IPS-18c (cell line): ENCODE measurements around the gene APH1A.
A peak's percentile ranks its signal among the peaks of the same experiment; 100 is the strongest.
"Not testable (repeated sequence)": the region's sequence is repeated elsewhere in the genome, so short reads cannot be mapped to it uniquely, and the experiment has no call there.

Experiments used
- H3K4me3 ChIP-seq: 2 replicates; pipeline ENCODE4 v1.7.0; 2013; ENCODE audit warnings: low read depth, mild to moderate bottlenecking, low read length, moderate library complexity; ENCODE audit not compliant: insufficient read depth
- H3K9me3 ChIP-seq: one replicate; pipeline ENCODE4 v1.6.1; 2013; ENCODE audit warnings: mild to moderate bottlenecking, low read length, moderate library complexity; ENCODE audit not compliant: control insufficient read depth, insufficient read depth

Gene APH1A

GRCh38 chr1:150243003-150243402 lies 25.8 kb downstream of the APH1A start:
- no peak overlapping the region for H3K4me3 ChIP-seq
- no peaks in the 10 kb centered on the region for H3K9me3 ChIP-seq

GRCh38 chr1:150237746-150238145 lies 31.1 kb downstream of the APH1A start:
- no peak overlapping the region for H3K4me3 ChIP-seq
- H3K9me3 ChIP-seq, result no peaks in the 10 kb centered on the region

GRCh38 chr1:150237176-150237575 lies 31.6 kb downstream of the APH1A start:
- not testable (repeated sequence) for H3K4me3 ChIP-seq, H3K9me3 ChIP-seq

- Histone ChIP-seq H3K4me3 (peak overlapping the region; percentile 49), H3K9me3 (no peaks in the 10 kb centered on the region)
Observed at GRCh38 chr1:150236614-150237100, 32.2 kb downstream of the APH1A start.

- H3K9me3 ChIP-seq, result no peaks in the 10 kb centered on the region
- peak within 1 kb of the TSS; percentile 81 for H3K4me3 ChIP-seq
Observed at GRCh38 chr1:150235852-150236613, 32.8 kb downstream of the APH1A start, which contains the start of gene ANP32E. Gene ANP32E (minus strand): TSS chr1:150236112. CDS start chr1:150235786, 326 bp downstream.

GRCh38 chr1:150235294-150235851 lies 33.4 kb downstream of the APH1A start:
- Histone ChIP-seq H3K9me3 (peaks cover 2% of the 10 kb centered on the region), H3K4me3 (peak overlapping the region; percentile 81)

GRCh38 chr1:150234566-150235293 lies 34.1 kb downstream of the APH1A start:
- Histone ChIP-seq H3K4me3 (peak overlapping the region; percentile 81), H3K9me3 (peaks cover 2% of the 10 kb centered on the region)

- Histone ChIP-seq H3K9me3 (peaks cover 2% of the 10 kb centered on the region), H3K4me3 (peak overlapping the region; percentile 81)
Observed at GRCh38 chr1:150234309-150234565, 34.6 kb downstream of the APH1A start.

GRCh38 chr1:150233359-150234308 lies 35.2 kb downstream of the APH1A start:
- H3K9me3 ChIP-seq, result peaks cover 2% of the 10 kb centered on the region
- H3K4me3 ChIP-seq, result peak overlapping the region; percentile 81

- not testable (repeated sequence) for H3K9me3 ChIP-seq, H3K4me3 ChIP-seq
Observed at GRCh38 chr1:150232921-150233320, 35.9 kb downstream of the APH1A start.

- H3K9me3 ChIP-seq, H3K4me3 ChIP-seq: not testable (repeated sequence)
Observed at GRCh38 chr1:150228246-150228645, 40.6 kb downstream of the APH1A start.

- H3K4me3 ChIP-seq, result no peak overlapping the region
- peaks cover 2% of the 10 kb centered on the region for H3K9me3 ChIP-seq
Observed at GRCh38 chr1:150227228-150227627, 41.6 kb downstream of the APH1A start.

GRCh38 chr1:150226486-150226885 lies 42.3 kb downstream of the APH1A start:
- Histone ChIP-seq H3K4me3 (no peak overlapping the region), H3K9me3 (peaks cover 2% of the 10 kb centered on the region)

- H3K4me3 ChIP-seq, result no peak overlapping the region
- no peaks in the 10 kb centered on the region for H3K9me3 ChIP-seq
Observed at GRCh38 chr1:150225546-150225945, 43.3 kb downstream of the APH1A start.

GRCh38 chr1:150224983-150225382 lies 43.8 kb downstream of the APH1A start:
- no peaks in the 10 kb centered on the region for H3K9me3 ChIP-seq
- H3K4me3 ChIP-seq, result no peak overlapping the region

- H3K9me3 ChIP-seq, result no peaks in the 10 kb centered on the region
Observed at GRCh38 chr1:150221552-150221951, 47.3 kb downstream of the APH1A start.

GRCh38 chr1:150215855-150216254 lies 53.0 kb downstream of the APH1A start:
- not testable (repeated sequence) for H3K4me3 ChIP-seq, H3K9me3 ChIP-seq

More at GRCh38 chr1:150221552-150221951, 47.3 kb downstream of the APH1A start:
- H3K4me3 ChIP-seq, result no peak overlapping the region
